HAP-1 (cell line): ENCODE measurements around the gene ACVR1C.

Experiments used
- DNase-seq, 2 experiments: peaks; one replicate each; pipeline ENCODE4 v3.0.0-alpha.2; 2016 to 2020; ENCODE audit warnings: low spot score in 2 of 2
- H3K27me3 ChIP-seq: fragments of 250-450 bp; sonication (Bioruptor Pico); 2 replicates; pipeline ENCODE4 v1.5.1; 2020; ENCODE audit warnings: low read depth, mild to moderate bottlenecking, moderate library complexity
- H3K36me3 ChIP-seq: fragments of 250-450 bp; sonication (Bioruptor Pico); replicated peaks from 2 replicates; pipeline ENCODE4 v1.5.1; 2020; ENCODE audit warnings: mild to moderate bottlenecking
- H3K4me1 ChIP-seq: fragments of 250-450 bp; sonication (Bioruptor Pico); 2 replicates; pipeline ENCODE4 v1.5.1; 2020; ENCODE audit warnings: mild to moderate bottlenecking
- H3K4me3 ChIP-seq: fragments of 250-450 bp; sonication (Bioruptor Pico); 2 replicates; pipeline ENCODE4 v1.5.1; 2020; ENCODE audit warnings: mild to moderate bottlenecking, moderate library complexity
- H3K9me3 ChIP-seq: fragments of 250-450 bp; sonication (Bioruptor Pico); 2 replicates; pipeline ENCODE4 v1.5.1; 2020; ENCODE audit warnings: mild to moderate bottlenecking, moderate library complexity
- in situ Hi-C: fragments of 300-500 bp; cut with MboI; formaldehyde crosslinking; loops from 3 replicates; pipeline ENCODE4 v1.14.3; 2020; ENCODE audit warnings: low sequenced_read_pairs, inconsistent platforms, mixed read lengths

Gene ACVR1C

DNA sequence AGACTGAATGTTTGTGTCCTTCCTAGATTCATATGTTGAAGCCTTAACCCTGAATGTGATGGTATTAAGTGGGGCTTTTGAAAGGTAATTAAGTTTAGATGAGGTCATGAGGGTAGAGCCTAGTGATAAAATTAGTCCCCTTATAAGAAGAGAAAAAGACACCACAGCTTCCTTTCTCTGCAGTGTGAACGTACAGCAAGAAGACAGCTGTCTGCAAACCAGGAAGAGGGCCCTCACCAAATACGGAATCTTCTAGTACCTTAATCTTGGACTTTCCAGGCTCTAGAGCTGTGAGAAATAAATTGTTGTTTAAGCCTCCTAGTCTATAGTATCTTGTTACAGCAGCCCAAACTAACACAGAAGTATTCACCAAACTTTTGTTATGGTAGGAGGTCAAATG lies 127.6 kb downstream of the ACVR1C start:
- Histone ChIP-seq H3K9me3 (no peaks in the 10 kb centered on the region), H3K4me3 (no peak overlapping the region), H3K36me3 (no peaks in the 10 kb centered on the region), H3K27me3 (peaks cover 8% of the 10 kb centered on the region), H3K4me1 (peaks cover 10% of the 10 kb centered on the region)
- in situ Hi-C loops = loop anchor here (10.0 kb wide), 1 partner anchor 504 kb away; no protein-coding TSS in a partner anchor
- DNase-seq = no peak

DNA sequence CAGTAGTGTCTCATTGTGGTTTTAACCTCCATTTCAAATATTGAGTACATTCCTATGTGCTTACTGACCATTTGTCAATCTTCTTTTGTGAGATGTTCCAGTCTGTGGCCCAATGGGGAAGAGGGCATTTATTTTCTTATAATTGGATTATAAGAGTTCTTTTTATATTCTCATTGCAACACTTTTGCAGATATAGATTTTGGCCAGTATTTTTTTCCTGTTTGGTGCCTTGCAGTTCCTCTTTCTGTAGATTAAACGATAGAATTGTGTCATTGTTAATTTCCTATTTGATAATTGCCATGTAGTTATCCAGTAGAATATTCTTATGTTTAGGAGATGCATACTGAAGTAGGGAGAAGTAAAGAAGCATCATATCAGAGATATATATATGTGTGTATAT lies 128.3 kb downstream of the ACVR1C start:
- DNase-seq = no peak
- Histone ChIP-seq H3K27me3 (peaks cover 7% of the 10 kb centered on the region; the same call in 1 of the 2 replicates), H3K4me1 (peaks cover 10% of the 10 kb centered on the region), H3K36me3 (no peaks in the 10 kb centered on the region), H3K4me3 (no peak overlapping the region), H3K9me3 (no peaks in the 10 kb centered on the region)
- in situ Hi-C loops = loop anchor here (10.0 kb wide), 1 partner anchor 504 kb away; no protein-coding TSS in a partner anchor

DNA sequence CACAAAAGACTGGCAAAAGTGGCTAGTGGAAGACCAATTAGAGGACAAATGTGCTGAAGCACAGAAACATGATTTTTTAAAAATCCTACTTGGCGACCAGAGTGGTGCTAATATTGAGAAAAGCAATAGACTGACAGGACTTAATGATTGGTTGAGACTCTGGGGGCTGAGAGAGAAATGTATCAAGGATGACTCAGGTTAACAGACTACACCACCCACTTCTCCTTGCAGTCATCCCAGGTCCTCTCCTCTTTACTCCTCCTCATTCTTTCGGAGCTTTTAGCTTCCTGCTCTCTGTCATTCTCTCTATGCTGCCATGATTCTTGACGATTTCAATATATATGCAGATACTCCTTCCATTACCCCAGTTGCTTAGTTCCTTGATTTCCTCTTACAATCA lies 130.2 kb downstream of the ACVR1C start:
- H3K27me3 ChIP-seq = peaks cover 9% of the 10 kb centered on the region; the same call in 1 of the 2 replicates
- H3K4me1 ChIP-seq = peaks cover 1% of the 10 kb centered on the region; the same call in 1 of the 2 replicates
- in situ Hi-C loops = no loop called here
- no peaks in the 10 kb centered on the region for H3K36me3 ChIP-seq
- H3K4me3 ChIP-seq = no peak overlapping the region
- no peaks in the 10 kb centered on the region for H3K9me3 ChIP-seq
- no peak for DNase-seq

DNA sequence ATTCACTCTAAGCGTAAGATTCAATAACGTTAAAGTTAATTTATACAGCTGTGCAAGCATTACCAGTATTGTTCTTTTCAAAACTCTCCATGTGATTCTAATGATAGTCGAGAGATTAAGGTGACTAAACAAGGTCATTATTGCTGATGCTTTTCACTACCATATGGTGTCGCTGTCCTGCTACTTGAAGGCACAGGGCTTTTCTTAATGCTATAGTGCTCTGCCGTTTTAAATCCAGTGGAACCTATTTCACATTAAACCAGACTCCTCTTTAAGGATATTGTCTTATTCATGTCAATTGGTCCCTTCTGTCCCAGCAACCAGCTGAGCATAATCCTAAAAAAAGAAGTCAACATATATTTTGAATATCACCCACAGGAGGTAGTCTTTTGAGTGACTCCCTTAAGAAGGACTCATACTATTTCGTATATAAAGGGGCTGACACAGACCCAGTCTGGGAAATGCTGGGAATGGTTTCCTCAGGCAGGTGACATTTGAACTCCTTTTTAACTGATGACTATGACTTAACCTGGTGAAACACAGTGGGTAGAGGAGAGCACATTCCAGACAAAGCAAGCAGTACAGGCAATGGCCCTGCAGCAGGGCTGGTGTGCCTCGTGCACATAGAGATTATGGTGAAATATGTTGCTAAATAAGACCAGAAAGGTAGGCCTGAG lies 130.9 kb downstream of the ACVR1C start:
- Histone ChIP-seq H3K27me3 (peaks cover 9% of the 10 kb centered on the region), H3K36me3 (no peaks in the 10 kb centered on the region), H3K4me1 (no peaks in the 10 kb centered on the region), H3K4me3 (no peak overlapping the region), H3K9me3 (no peaks in the 10 kb centered on the region)
- DNase-seq = peak in 1 of 2 experiments; percentile 76
- in situ Hi-C loops = no loop called here

DNA sequence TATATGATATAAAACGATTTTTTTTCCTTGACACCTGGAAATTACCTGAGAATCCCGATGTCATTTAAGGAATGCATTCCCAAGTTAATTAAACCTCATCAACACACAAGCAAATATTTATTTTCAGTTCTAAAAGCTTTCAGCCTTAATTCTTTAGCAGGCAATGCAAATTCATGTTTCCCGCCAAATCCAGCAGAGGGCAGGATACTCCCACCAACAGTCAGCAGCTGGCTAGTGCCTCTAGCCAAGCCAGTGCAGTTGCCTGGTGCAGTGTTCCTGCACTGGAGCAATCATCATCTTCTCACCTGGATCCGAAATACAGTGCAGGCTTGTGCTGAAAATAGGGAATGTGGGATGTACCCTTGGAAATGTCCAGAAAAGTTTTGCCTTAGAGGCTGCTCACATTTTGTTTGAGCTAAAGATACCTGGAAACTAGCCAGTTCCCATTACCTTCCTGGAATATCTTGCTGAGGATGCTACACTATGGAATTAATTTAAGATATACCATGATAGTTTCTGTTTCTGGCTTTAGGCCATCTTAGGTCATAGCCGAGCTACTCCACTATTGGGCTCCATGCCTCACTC lies 136.4 kb downstream of the ACVR1C start:
- H3K27me3 ChIP-seq = peaks cover 16% of the 10 kb centered on the region
- no peaks in the 10 kb centered on the region for H3K36me3 ChIP-seq
- no peaks in the 10 kb centered on the region for H3K4me1 ChIP-seq
- H3K9me3 ChIP-seq = no peaks in the 10 kb centered on the region
- no peak overlapping the region for H3K4me3 ChIP-seq
- DNase-seq = peak; percentile 57 to 75
- in situ Hi-C loops = no loop called here

DNA sequence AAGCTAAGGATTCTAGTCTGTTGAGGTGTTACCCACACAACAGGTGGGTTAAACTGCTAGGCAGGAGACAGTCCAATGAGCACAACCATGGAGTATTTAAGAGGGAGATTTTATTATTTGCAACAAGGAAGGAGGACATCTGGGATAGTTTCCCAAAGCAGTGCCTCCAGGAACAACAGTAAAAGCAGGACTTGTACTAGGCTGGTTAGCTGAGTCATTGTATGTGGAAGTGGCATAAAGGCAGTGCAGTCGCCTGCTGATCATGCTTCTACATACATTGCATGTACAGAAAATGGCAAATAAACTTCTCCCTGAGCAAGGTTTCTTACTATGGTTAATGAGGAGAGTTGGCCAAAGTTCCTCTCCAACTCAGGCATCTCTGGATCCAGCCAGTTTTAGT lies 138.7 kb downstream of the ACVR1C start:
- Histone ChIP-seq H3K4me3 (no peak overlapping the region), H3K36me3 (no peaks in the 10 kb centered on the region), H3K9me3 (no peaks in the 10 kb centered on the region), H3K4me1 (no peaks in the 10 kb centered on the region), H3K27me3 (peaks cover 16% of the 10 kb centered on the region)
- in situ Hi-C loops = no loop called here
- DNase-seq = no peak

DNA sequence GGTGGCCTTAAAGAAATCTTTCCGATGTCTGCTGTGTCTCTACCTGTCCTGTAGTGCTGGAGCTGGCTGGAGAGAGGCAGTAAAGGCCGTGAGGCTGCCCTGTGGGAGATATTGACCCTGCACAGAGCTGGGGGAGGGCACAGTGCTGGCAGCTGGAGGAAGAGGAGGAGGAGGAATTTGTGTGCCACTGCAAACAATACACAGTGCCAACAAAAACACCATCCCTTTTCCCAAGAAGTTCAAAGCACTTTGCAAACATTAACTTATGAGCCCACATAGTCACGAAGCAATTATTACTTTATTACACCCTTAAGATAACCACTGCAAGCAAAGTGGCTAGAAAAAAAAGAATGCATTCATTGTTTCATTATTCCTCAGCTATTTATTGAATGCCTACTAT lies 139.8 kb downstream of the ACVR1C start:
- Histone ChIP-seq H3K36me3 (no peaks in the 10 kb centered on the region), H3K4me3 (no peak overlapping the region), H3K4me1 (no peaks in the 10 kb centered on the region), H3K27me3 (peaks cover 11% of the 10 kb centered on the region), H3K9me3 (no peaks in the 10 kb centered on the region)
- DNase-seq = no peak
- in situ Hi-C loops = no loop called here

DNA sequence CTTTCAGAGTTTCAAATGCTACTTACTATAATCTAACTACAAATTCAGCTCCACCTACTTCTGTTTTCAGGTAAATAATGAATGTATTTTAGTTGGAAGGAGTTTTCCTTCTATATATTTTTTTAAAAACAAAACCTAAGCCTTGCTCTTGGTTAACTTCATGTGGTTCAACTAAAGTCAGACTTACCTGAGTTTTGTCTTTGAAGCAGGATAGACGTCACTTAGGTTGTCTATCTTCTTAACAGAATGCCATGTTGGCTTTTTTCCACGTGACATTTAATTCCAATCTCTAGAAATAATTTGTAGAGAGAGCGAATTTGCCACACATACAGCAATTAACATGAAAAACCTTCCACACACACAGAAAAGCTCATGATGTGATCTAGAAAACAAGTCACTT lies 140.9 kb downstream of the ACVR1C start:
- no peaks in the 10 kb centered on the region for H3K9me3 ChIP-seq
- DNase-seq = no peak
- H3K36me3 ChIP-seq = no peaks in the 10 kb centered on the region
- H3K27me3 ChIP-seq = peaks cover 11% of the 10 kb centered on the region
- H3K4me3 ChIP-seq = no peak overlapping the region
- in situ Hi-C loops = no loop called here
- no peaks in the 10 kb centered on the region for H3K4me1 ChIP-seq

DNA sequence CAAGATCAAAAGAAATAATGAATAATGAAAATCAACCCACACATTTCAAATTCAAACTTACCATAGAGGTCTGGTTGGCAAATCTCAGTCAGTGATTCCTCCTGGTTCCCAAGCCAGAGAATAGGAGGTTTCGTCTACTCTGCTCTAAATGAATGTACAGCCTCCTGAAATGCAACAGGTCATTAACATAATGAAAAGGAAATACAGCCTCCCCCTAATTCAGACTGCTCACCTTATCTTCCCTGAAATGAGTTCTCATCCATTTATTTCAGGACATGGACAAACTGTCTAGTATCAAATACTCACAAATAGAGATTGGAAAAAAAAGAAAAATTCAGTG lies 141.4 kb downstream of the ACVR1C start:
- Histone ChIP-seq H3K9me3 (no peaks in the 10 kb centered on the region), H3K36me3 (no peaks in the 10 kb centered on the region), H3K4me3 (no peak overlapping the region), H3K4me1 (no peaks in the 10 kb centered on the region), H3K27me3 (peaks cover 11% of the 10 kb centered on the region)
- in situ Hi-C loops = no loop called here
- DNase-seq = no peak

DNA sequence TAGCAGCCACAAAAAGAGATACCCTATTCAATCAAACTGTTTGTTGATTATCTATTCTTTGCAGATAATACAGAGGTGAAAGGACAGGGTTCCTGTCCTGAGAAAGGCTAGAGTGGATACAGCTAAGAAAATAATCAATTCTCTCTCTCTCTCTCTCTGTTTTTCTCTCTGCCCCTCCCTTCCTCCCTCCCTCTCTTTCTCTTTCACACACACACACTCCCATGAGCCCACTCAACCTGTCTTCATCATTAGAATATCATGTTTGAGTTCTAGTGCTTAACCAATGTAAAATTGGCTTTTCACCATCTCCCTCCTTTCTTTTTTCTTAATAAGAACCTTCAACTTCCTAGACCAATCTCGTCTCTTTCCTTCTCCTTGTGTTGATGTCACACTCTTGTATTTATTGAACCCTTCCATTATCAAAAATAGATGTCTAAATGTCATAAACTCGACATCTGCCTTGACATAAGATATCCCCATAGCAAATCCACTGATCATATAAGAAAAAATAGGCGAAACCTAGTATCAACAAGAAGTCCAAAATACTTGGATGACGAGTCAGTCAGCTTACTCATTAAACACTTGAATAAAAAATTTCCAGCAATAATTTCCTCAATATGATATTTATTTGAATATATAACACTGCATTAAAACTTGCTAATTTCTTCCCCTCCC lies 141.9 kb downstream of the ACVR1C start:
- Histone ChIP-seq H3K4me1 (no peaks in the 10 kb centered on the region), H3K9me3 (no peaks in the 10 kb centered on the region; the same call in 1 of the 2 replicates), H3K4me3 (no peak overlapping the region), H3K27me3 (peaks cover 8% of the 10 kb centered on the region), H3K36me3 (no peaks in the 10 kb centered on the region)
- in situ Hi-C loops = no loop called here
- no peak for DNase-seq

DNA sequence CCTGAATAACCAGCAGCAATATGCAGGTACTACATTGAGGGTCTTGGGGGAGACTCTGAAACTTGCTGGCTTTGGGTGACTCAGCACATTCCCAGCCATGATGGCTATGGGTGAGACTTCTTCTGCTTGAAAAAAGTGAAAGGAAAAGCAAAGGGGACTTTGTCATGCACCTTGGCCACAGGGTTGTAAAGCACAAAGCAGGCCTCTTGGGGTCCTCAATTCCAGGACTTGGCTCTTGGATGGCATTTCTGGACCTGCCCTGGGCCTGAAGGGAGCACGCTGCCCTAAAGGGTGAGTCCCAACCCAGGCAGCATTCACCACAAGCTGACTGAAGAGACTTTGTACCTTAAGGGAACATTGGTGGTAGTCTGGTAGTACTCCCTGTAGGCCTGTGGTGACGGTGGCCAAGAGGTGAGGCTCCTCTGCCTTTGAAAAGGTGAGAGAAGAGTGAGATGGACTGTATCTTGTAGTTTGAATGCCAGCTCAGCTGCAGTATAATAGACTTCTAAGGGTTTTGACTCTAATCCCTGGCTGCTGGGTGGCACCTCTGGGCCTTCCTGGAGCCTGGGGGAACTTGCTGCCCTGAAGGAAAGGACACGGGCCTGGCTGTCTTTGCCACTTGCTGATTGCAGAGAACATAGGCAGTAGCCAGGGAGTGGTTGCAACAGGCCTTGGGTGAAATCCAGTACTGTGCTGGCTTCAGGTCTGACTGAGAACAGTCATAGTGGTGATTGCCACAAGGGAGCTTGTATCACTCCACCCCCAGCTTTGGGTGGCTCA lies 148.3 kb downstream of the ACVR1C start:
- H3K9me3 ChIP-seq = no peaks in the 10 kb centered on the region; the same call in 1 of the 2 replicates
- no peaks in the 10 kb centered on the region for H3K4me1 ChIP-seq
- H3K4me3 ChIP-seq = no peak overlapping the region
- no peaks in the 10 kb centered on the region for H3K36me3 ChIP-seq
- no peaks in the 10 kb centered on the region; the same call in 1 of the 2 replicates for H3K27me3 ChIP-seq
- DNase-seq = no peak
- in situ Hi-C loops = no loop called here

DNA sequence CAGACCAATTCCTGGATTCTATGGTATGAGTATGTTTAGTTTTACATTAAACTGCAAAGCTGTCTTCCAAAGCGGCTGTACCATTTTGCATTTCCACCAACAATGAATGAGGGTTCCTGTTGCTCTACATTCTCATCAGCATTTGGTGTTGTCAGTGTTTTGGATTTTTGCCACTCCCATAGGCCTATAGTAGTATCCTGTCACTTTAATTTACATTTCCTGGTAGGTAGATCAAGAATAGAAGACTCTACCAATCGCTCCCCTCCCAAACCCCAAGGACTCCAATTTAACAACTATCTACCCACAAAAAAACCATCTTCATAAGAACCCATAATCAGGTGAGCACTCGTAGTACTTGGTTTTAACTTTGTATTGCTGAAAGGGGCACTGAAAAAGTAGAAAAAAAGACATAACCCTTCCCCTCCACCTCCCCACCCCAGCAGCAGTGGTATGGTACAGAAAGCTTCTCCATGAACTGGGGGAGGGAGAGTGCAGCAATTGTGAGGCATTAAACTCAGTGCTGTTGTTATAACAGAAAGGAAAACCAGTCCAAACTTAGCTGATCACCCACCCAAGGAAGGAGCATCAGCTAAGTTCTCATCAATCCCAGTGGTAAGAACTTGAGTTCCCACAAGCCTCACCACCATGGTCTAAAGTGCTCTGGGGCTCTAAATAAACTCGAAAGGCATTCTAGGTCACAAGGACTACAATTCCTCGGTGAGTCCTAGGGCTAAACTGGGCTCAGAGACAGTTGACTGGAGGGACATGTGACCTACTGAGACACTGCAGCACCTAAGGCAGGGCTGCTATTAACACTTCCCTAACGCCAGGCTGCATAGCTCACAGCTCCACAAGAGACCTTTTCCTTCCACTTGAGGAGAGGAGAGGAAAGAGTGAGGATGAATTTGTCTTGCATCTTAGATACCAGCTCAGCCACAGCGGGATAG lies 149.3 kb downstream of the ACVR1C start:
- in situ Hi-C loops = no loop called here
- H3K9me3 ChIP-seq = no peaks in the 10 kb centered on the region; the same call in 1 of the 2 replicates
- no peak overlapping the region for H3K4me3 ChIP-seq
- DNase-seq = no peak
- no peaks in the 10 kb centered on the region for H3K4me1 ChIP-seq
- no peaks in the 10 kb centered on the region; the same call in 1 of the 2 replicates for H3K27me3 ChIP-seq
- no peaks in the 10 kb centered on the region for H3K36me3 ChIP-seq

DNA sequence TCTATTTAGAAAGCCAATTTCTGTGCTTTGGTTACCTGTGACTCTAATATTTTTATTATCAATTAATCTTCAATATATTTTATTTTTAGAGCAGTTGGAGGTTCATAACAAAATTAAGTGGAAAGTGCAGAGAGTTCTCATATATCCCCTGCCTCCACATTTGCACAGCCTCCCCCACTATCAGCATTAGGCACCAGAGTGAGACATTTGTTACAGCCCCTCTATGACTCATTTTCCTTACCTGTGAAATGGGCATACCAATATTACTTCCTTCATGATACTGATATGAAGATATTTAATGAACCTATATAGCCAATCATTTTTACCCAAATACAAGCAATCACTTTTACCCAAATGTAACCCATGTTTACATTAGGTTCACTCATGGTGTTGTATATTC lies 150.7 kb downstream of the ACVR1C start:
- DNase-seq = no peak
- Histone ChIP-seq H3K27me3 (no peaks in the 10 kb centered on the region; the same call in 1 of the 2 replicates), H3K9me3 (no peaks in the 10 kb centered on the region; the same call in 1 of the 2 replicates), H3K36me3 (no peaks in the 10 kb centered on the region), H3K4me3 (no peak overlapping the region), H3K4me1 (no peaks in the 10 kb centered on the region)
- in situ Hi-C loops = no loop called here
